ENCODE measurements around the gene MUL1.
"Not testable (repeated sequence)": the region's sequence is repeated elsewhere in the genome, so short reads cannot be mapped to it uniquely, and the experiment has no call there.

MUL1 gene

GRCh38 chr1:20511518-20512428, 3.8 kb upstream of the MUL1 start:
- DNase-seq: no peak

GRCh38 chr1:20508411-20508771, 440 bp upstream of the MUL1 start:
- DNase-seq: no peak

- no peak for DNase-seq
Measured at GRCh38 chr1:20507248-20507563, 745 bp downstream of the MUL1 start.

GRCh38 chr1:20505488-20505887, 2.5 kb downstream of the MUL1 start:
- DNase-seq: no peak

GRCh38 chr1:20500716-20501115, 7.2 kb downstream of the MUL1 start:
- DNase-seq: no peak

- DNase-seq: no peak
Measured at GRCh38 chr1:20499718-20500117, 8.2 kb downstream of the MUL1 start.

GRCh38 chr1:20499105-20499504, 8.8 kb downstream of the MUL1 start:
- no peak for DNase-seq

- DNase-seq: no peak
Measured at GRCh38 chr1:20498116-20498515, 9.8 kb downstream of the MUL1 start.

GRCh38 chr1:20497506-20497905, 10.4 kb downstream of the MUL1 start:
- DNase-seq: no peak

GRCh38 chr1:20496725-20497383, 11.1 kb downstream of the MUL1 start:
- DNase-seq: not testable (repeated sequence)

- no peak for DNase-seq
Measured at GRCh38 chr1:20496241-20496661, 11.7 kb downstream of the MUL1 start.

- DNase-seq: no peak
Measured at GRCh38 chr1:20495661-20496060, 12.3 kb downstream of the MUL1 start.

- no peak for DNase-seq
Measured at GRCh38 chr1:20494609-20495311, 13.2 kb downstream of the MUL1 start.

- DNase-seq: peak; percentile 42
Measured at GRCh38 chr1:20493839-20494608, 13.9 kb downstream of the MUL1 start.

GRCh38 chr1:20493309-20493708, 14.6 kb downstream of the MUL1 start:
- no peak for DNase-seq

- DNase-seq: no peak
Measured at GRCh38 chr1:20492751-20493150, 15.2 kb downstream of the MUL1 start.

GRCh38 chr1:20491866-20492265, 16.1 kb downstream of the MUL1 start:
- no peak for DNase-seq

GRCh38 chr1:20491178-20491577, 16.8 kb downstream of the MUL1 start:
- no peak for DNase-seq

GRCh38 chr1:20487236-20487590, 20.7 kb downstream of the MUL1 start:
- no peak for DNase-seq

- DNase-seq: no peak
Measured at GRCh38 chr1:20486457-20487235, 21.3 kb downstream of the MUL1 start.

- DNase-seq: no peak
Measured at GRCh38 chr1:20485527-20486456, 22.2 kb downstream of the MUL1 start, which contains the start of gene CAMK2N1. TSS of gene CAMK2N1 (minus strand) at chr1:20486210. CDS start at chr1:20485379, 831 bp downstream.
